GM19035 (cell line): Measurements from ENCODE around the gene CEBPG.

Source experiments
- ATAC-seq: cut with Tn5 transposase; IDR thresholded peaks from one replicate; pipeline ENCODE4 v1.9.1; 2021; ENCODE audit not compliant: unreplicated experiment

The CEBPG gene

GRCh38 chr19:33350538-33351309 is 22.8 kb upstream of the CEBPG start:
- no peak for ATAC-seq

- ATAC-seq = no peak
These were observed 18.0 kb upstream of the CEBPG start for GRCh38 chr19:33355535-33355934.

- ATAC-seq = no peak
These were observed 16.0 kb upstream of the CEBPG start for GRCh38 chr19:33357556-33357955.

GRCh38 chr19:33358408-33358807 is 15.1 kb upstream of the CEBPG start:
- no peak for ATAC-seq

GRCh38 chr19:33359581-33359980 is 13.9 kb upstream of the CEBPG start:
- ATAC-seq = no peak

GRCh38 chr19:33362508-33363228 is 10.8 kb upstream of the CEBPG start:
- ATAC-seq = no peak

GRCh38 chr19:33363476-33363875 is 10.0 kb upstream of the CEBPG start:
- ATAC-seq = no peak

- no peak for ATAC-seq
These were observed 7.8 kb upstream of the CEBPG start for GRCh38 chr19:33365691-33366090.

GRCh38 chr19:33366127-33366526 is 7.4 kb upstream of the CEBPG start:
- no peak for ATAC-seq

- ATAC-seq = no peak
These were observed 6.6 kb upstream of the CEBPG start for GRCh38 chr19:33366897-33367296.

GRCh38 chr19:33368074-33368864 is 5.2 kb upstream of the CEBPG start:
- ATAC-seq = no peak

GRCh38 chr19:33370783-33371182 is 2.7 kb upstream of the CEBPG start:
- no peak for ATAC-seq

- no peak for ATAC-seq
These were observed 766 bp downstream of the CEBPG start for GRCh38 chr19:33374236-33374714.

GRCh38 chr19:33375156-33375836 is 1.8 kb downstream of the CEBPG start:
- no peak for ATAC-seq

- no peak for ATAC-seq
These were observed 2.3 kb downstream of the CEBPG start for GRCh38 chr19:33375837-33376159.

- no peak for ATAC-seq
These were observed 2.9 kb downstream of the CEBPG start for GRCh38 chr19:33376423-33376822.

- no peak for ATAC-seq
These were observed 3.5 kb downstream of the CEBPG start for GRCh38 chr19:33376941-33377557.

GRCh38 chr19:33377586-33378475 is 4.3 kb downstream of the CEBPG start:
- ATAC-seq = no peak

GRCh38 chr19:33379151-33379829 is 5.8 kb downstream of the CEBPG start:
- no peak for ATAC-seq
